ENCODE measurements around the gene OGN.

DNA sequence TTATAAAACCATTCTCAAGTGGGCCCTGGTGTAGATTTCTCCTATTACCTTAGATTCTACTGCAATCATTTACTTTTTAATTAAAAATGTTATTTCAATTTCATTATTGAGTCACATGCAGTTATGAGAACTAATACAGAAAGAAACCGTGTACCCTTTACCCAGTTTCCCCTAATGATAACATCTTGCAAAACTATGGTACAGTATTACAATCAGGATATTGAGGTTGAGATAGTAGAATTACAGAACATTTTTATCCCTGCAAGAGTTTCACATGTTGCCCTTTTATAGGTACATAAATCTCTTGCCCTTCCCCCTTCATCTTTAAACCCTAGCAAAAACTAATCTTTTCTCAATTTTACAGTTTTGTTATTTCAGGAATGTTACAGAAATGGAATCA is 30.9 kb upstream of the OGN start:
- TF ChIP-seq, protein P1, sequence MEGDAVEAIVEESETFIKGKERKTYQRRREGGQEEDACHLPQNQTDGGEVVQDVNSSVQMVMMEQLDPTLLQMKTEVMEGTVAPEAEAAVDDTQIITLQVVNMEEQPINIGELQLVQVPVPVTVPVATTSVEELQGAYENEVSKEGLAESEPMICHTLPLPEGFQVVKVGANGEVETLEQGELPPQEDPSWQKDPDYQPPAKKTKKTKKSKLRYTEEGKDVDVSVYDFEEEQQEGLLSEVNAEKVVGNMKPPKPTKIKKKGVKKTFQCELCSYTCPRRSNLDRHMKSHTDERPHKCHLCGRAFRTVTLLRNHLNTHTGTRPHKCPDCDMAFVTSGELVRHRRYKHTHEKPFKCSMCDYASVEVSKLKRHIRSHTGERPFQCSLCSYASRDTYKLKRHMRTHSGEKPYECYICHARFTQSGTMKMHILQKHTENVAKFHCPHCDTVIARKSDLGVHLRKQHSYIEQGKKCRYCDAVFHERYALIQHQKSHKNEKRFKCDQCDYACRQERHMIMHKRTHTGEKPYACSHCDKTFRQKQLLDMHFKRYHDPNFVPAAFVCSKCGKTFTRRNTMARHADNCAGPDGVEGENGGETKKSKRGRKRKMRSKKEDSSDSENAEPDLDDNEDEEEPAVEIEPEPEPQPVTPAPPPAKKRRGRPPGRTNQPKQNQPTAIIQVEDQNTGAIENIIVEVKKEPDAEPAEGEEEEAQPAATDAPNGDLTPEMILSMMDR (conservative IDR thresholded peaks at IDR 0.05) = no peak
- TF ChIP-seq ZFX (IDR thresholded peaks at IDR 0.05) = no peak

All from C4-2B (cell line).